ELF-1 (cell line): Measurements from ENCODE around the gene MRPL39.
A peak's percentile ranks its signal among the peaks of the same experiment; 100 is the strongest.
"Not testable (repeated sequence)": the region's sequence is repeated elsewhere in the genome, so short reads cannot be mapped to it uniquely, and the experiment has no call there.

Experiments used
- DNase-seq: peaks from one replicate; pipeline ENCODE4 v3.0.0-alpha.2; 2016; ENCODE audit warnings: low read depth, low spot score

Gene MRPL39

GRCh38 chr21:25607151-25608043 lies at the start of gene MRPL39:
TSS of gene MRPL39 (minus strand) at chr21:25607481. CDS start at chr21:25607475, 6 bp downstream.
- peak; percentile 91 for DNase-seq

- DNase-seq = no peak
Measured at GRCh38 chr21:25656412-25656811, 49.1 kb upstream of the MRPL39 start.

- no peak for DNase-seq
Measured at GRCh38 chr21:25649146-25649545, 41.9 kb upstream of the MRPL39 start.

GRCh38 chr21:25647647-25648046 lies 40.4 kb upstream of the MRPL39 start:
- DNase-seq = no peak

- DNase-seq = no peak
Measured at GRCh38 chr21:25646474-25646873, 39.2 kb upstream of the MRPL39 start.

- no peak for DNase-seq
Measured at GRCh38 chr21:25643486-25643885, 36.2 kb upstream of the MRPL39 start.

GRCh38 chr21:25640943-25641292 lies 33.6 kb upstream of the MRPL39 start:
- no peak for DNase-seq

GRCh38 chr21:25640202-25640942 lies 33.1 kb upstream of the MRPL39 start:
- peak; percentile 37 for DNase-seq

- DNase-seq = peak; percentile 66
Measured at GRCh38 chr21:25639551-25640201, 32.4 kb upstream of the MRPL39 start.

GRCh38 chr21:25638660-25639550 lies 31.6 kb upstream of the MRPL39 start, which contains the start of gene JAM2:
TSS of gene JAM2 (plus strand) at chr21:25639258. CDS start at chr21:25639822, 564 bp downstream.
- no peak for DNase-seq

GRCh38 chr21:25637851-25638659 lies 30.8 kb upstream of the MRPL39 start:
- DNase-seq = no peak

GRCh38 chr21:25636727-25637126 lies 29.4 kb upstream of the MRPL39 start:
- no peak for DNase-seq

- no peak for DNase-seq
Measured at GRCh38 chr21:25635310-25635709, 28.0 kb upstream of the MRPL39 start.

GRCh38 chr21:25632296-25632695 lies 25.0 kb upstream of the MRPL39 start:
- DNase-seq = no peak

GRCh38 chr21:25626757-25627156 lies 19.5 kb upstream of the MRPL39 start:
- peak; percentile 17 for DNase-seq

- DNase-seq = not testable (repeated sequence)
Measured at GRCh38 chr21:25625776-25626555, 18.7 kb upstream of the MRPL39 start.

GRCh38 chr21:25625036-25625435 lies 17.8 kb upstream of the MRPL39 start:
- DNase-seq = no peak

GRCh38 chr21:25624511-25624910 lies 17.2 kb upstream of the MRPL39 start:
- no peak for DNase-seq

- no peak for DNase-seq
Measured at GRCh38 chr21:25619198-25619597, 11.9 kb upstream of the MRPL39 start.
